K562 (cell line): ENCODE measurements around the gene PPP4R3B. TPM values are rescaled to one million over a fixed set of nuclear protein-coding genes. Genes with fewer than 3 reads are reported as not detected.

Experiments
- AFF4 ChIP-seq: sonication (generic); formaldehyde crosslinking; IDR thresholded peaks from 2 replicates; pipeline ENCODE4 v1.8.0; 2023; ENCODE audit warnings: mild to moderate bottlenecking, missing genetic modification reagents
- ATF6 ChIP-seq: sonication (generic); formaldehyde crosslinking; IDR thresholded peaks from 2 replicates; pipeline ENCODE4 v1.4.0; 2020; ENCODE audit warnings: mild to moderate bottlenecking, missing genetic modification reagents
- ERF ChIP-seq: fragments of 450-650 bp; formaldehyde crosslinking; IDR thresholded peaks from 2 replicates; pipeline ENCODE4 v1.4.0; 2020; ENCODE audit warnings: mild to moderate bottlenecking, mixed read lengths
- FOXM1 ChIP-seq, 2 experiments: fragments of 450-650 bp in 1 of 2; sonication (generic) in 1 of 2; formaldehyde crosslinking in 1 of 2; IDR thresholded peaks; 2 replicates each; pipeline versions ENCODE4 v1.6.1 to v1.9.0; 2017 to 2022; ENCODE audit warnings: low read depth in 2 of 2, mild to moderate bottlenecking in 2 of 2, missing genetic modification reagents in 1 of 2, moderate library complexity in 1 of 2
- HNRNPK ChIP-seq: fragments of 200-400 bp; formaldehyde crosslinking; IDR thresholded peaks from one replicate; pipeline ENCODE4 v1.6.1; 2018; ENCODE audit warnings: mild to moderate bottlenecking, low read depth, low read length; ENCODE audit not compliant: poor library complexity, severe bottlenecking
- MLLT1 ChIP-seq, 2 experiments: fragments of 450-650 bp; IDR thresholded peaks; 2 replicates each; pipeline ENCODE4 v1.6.1; 2016
- PREB ChIP-seq: sonication (generic); formaldehyde crosslinking; IDR thresholded peaks from 2 replicates; pipeline ENCODE4 v1.8.1; 2023; ENCODE audit warnings: mild to moderate bottlenecking, missing genetic modification reagents
- RFX1 ChIP-seq: fragments of 450-650 bp; IDR thresholded peaks from 2 replicates; pipeline ENCODE4 v1.6.1; 2016; ENCODE audit warnings: mild to moderate bottlenecking, moderate library complexity
- TRIM25 ChIP-seq: fragments of 450-650 bp; IDR thresholded peaks from 2 replicates; pipeline ENCODE4 v1.7.0; 2016; ENCODE audit warnings: borderline replicate concordance
- ZNF253 ChIP-seq: fragments of 250-450 bp; sonication (Bioruptor Pico); conservative IDR thresholded peaks from 2 replicates; pipeline ENCODE4 v1.6.1; 2021; ENCODE audit warnings: mild to moderate bottlenecking
- ZNF280B ChIP-seq: fragments of 250-450 bp; sonication (Bioruptor Pico); IDR thresholded peaks from 2 replicates; pipeline ENCODE4 v1.5.1; 2021; ENCODE audit warnings: mild to moderate bottlenecking
- ZNF395 ChIP-seq: fragments of 200-800 bp; sonication (Bioruptor generic); IDR thresholded peaks from 2 replicates; pipeline ENCODE4 v1.6.1; 2017; ENCODE audit warnings: missing genetic modification characterization, missing compliant biosample characterization
- ZNF830 ChIP-seq: fragments of 250-450 bp; sonication (Bioruptor Pico); IDR thresholded peaks from 2 replicates; pipeline ENCODE4 v1.5.0; 2021; ENCODE audit warnings: mild to moderate bottlenecking
- polyA plus RNA-seq, 8 experiments: library from polyadenylated mRNA; depleted of rRNA in 4 of 8; stranded (reverse) in 5 of 8; unstranded in 3 of 8; fragments of >200 nt; fragmentation: Nextera tagmentation in 2 of 8; fragmentation: Illumina TruSeq in 1 of 8; extraction: Ambion mirVana in 2 of 8; extraction: Trizol in 1 of 8; gene quantifications; 2 replicates each; pipeline versions ENCODE4 v1.2.1 to v1.2.3, GENCODE V29; 2011 to 2014; ENCODE audit warnings: inconsistent platforms in 1 of 8, missing spikeins in 1 of 8
- total RNA-seq, 7 experiments: library from RNA; depleted of rRNA in 6 of 7; stranded (reverse); fragments of >200 nt in 6 of 7; fragmentation: Illumina TruSeq in 2 of 7; extraction: Trizol in 2 of 7; gene quantifications; 2 replicates each; pipeline versions ENCODE4 v1.2.1 to v1.2.3, GENCODE V29; 2011 to 2021; ENCODE audit warnings: low replicate concordance in 1 of 7

Gene PPP4R3B
- total and polyA plus RNA-seq, 9 of the 15 experiments (the other 6 are each of a cell fraction or from before 2014, with no cell fraction given) = 13.2 to 59.2 (median 41.9) TPM

- TF ChIP-seq PREB (CRISPR knock-in tag) = 0 out of 2 replicates have a peak, but pooled peaks have one; percentile 53
- TF ChIP-seq ZNF280B (CRISPR knock-in tag) = no peak
- TF ChIP-seq RFX1 = no peak
- TF ChIP-seq HNRNPK = no peak
- TF ChIP-seq TRIM25 = no peak
- 0 out of 2 replicates have a peak, but pooled peaks have one; percentile 91 for TF ChIP-seq AFF4
- TF ChIP-seq ZNF395 (CRISPR knock-in tag) = 0 out of 2 replicates have a peak, but pooled peaks have one; percentile 39
- TF ChIP-seq ERF (CRISPR knock-in tag) = no peak
- no peak for TF ChIP-seq FOXM1 (IDR thresholded peaks at IDR 0.05; ENCODE audit: low read depth)
- TF ChIP-seq FOXM1 (CRISPR knock-in tag; IDR thresholded peaks at IDR 0.05; ENCODE audit: low read depth) = no peak
- TF ChIP-seq ZNF830 = 0 out of 2 replicates have a peak, but pooled peaks have one; percentile 32
- TF ChIP-seq MLLT1 (IDR thresholded peaks at IDR 0.05) = 0 out of 4 replicates have a peak, but pooled peaks have one; percentile 39 to 67
- no peak for TF ChIP-seq ZNF253
- TF ChIP-seq ATF6 (CRISPR knock-in tag) = no peak
Observed at GRCh38 chr2:55618025-55618274, 528 bp upstream of the PPP4R3B start (continued).
